Measurements from ENCODE around the gene MYCN. TPM values are rescaled to one million over a fixed set of nuclear protein-coding genes. Genes with fewer than 3 reads are reported as not detected.

Gene MYCN
- total and polyA plus RNA-seq, 2 of the 8 experiments (the other 6 are each of a cell fraction or from before 2014, with no cell fraction given) = 87.8 to 137 TPM

- TF ChIP-seq NANOG (IDR thresholded peaks at IDR 0.05; ENCODE audit: insufficient read depth, low read depth, low read length, poor library complexity, severe bottlenecking) = peak; percentile 1
- peak in 1 of 2 experiments; percentile 26; a peak in 1 of 4 replicates for TF ChIP-seq HDAC2 (IDR thresholded peaks at IDR 0.05; ENCODE audit: borderline replicate concordance in 1 of 2, low read depth in 2 of 2, low read length in 2 of 2)
- 0 out of 2 replicates have a peak, but pooled peaks have one; percentile 39 for TF ChIP-seq TCF12 (IDR thresholded peaks at IDR 0.05; ENCODE audit: low read depth, low read length)
Measured at GRCh38 chr2:15938803-15939555, 1.4 kb upstream of the MYCN start (continued).
